ENCODE measurements around the gene GRIK5. TPM values are rescaled to one million over a fixed set of nuclear protein-coding genes. Genes with fewer than 3 reads are reported as not detected.

Gene GRIK5
- 0.60 and 0.92 TPM in 2 replicates for total RNA-seq
- 0.34 and 0.50 TPM in 2 replicates for polyA plus RNA-seq

GRCh38 chr19:42069619-42070351, at the start of gene GRIK5:
Gene GRIK5, minus strand, starts transcription at chr19:42070206. Its CDS starts 4,436 bp downstream, at chr19:42065770.
- whole genome bisulfite sequencing (ENCODE audit: low lambda C conversion rate, missing lambda C conversion rate), result 18% methylated on average over 10 of the region's 29 CpGs

GRCh38 chr19:42117076-42117475, 47.1 kb upstream of the GRIK5 start:
- no peak overlapping the region for H2AFZ ChIP-seq
- H3K27me3 ChIP-seq, result no peaks in the 10 kb centered on the region
- H3K4me3 ChIP-seq, result no peak overlapping the region
- no peaks in the 10 kb centered on the region for H3K9me3 ChIP-seq (ENCODE audit: low read depth)
- no peak overlapping the region for H3K27ac ChIP-seq
- H4K20me1 ChIP-seq (ENCODE audit: insufficient read depth, poor library complexity, severe bottlenecking), result no peaks in the 10 kb centered on the region
- TF ChIP-seq CTCF (IDR thresholded peaks at IDR 0.05; ENCODE audit: poor library complexity), result no peak
- no peak for TF ChIP-seq EZH2 (IDR thresholded peaks at IDR 0.05; ENCODE audit: borderline replicate concordance)
- TF ChIP-seq EZH2phosphoT487 (IDR thresholded peaks at IDR 0.05; ENCODE audit: low read depth, severe bottlenecking, unreplicated experiment), result no peak
- DNase-seq (ENCODE audit: low spot score), result no peak
- 94% methylated on average over 4 of the region's 6 CpGs for WGBS (ENCODE audit: low lambda C conversion rate, missing lambda C conversion rate)
- no peaks in the 10 kb centered on the region for H3K9me2 ChIP-seq (replicated peaks; ENCODE audit: insufficient read depth)
- no peaks in the 10 kb centered on the region for H3K36me3 ChIP-seq (replicated peaks; ENCODE audit: insufficient read depth, low read depth)
- peaks cover 6% of the 10 kb centered on the region for H3K4me1 ChIP-seq (ENCODE audit: insufficient read depth)
- H3K79me2 ChIP-seq, result no peaks in the 10 kb centered on the region
- no peak overlapping the region for H3K4me2 ChIP-seq

More at GRCh38 chr19:42069619-42070351, at the start of gene GRIK5:
- H3K4me3 ChIP-seq, result no peak within 1 kb of the TSS
- no peaks in the 10 kb centered on the region for H3K36me3 ChIP-seq (replicated peaks; ENCODE audit: insufficient read depth, low read depth)
- TF ChIP-seq EZH2 (IDR thresholded peaks at IDR 0.05; ENCODE audit: borderline replicate concordance), result no peak
- TF ChIP-seq EZH2phosphoT487 (IDR thresholded peaks at IDR 0.05; ENCODE audit: low read depth, severe bottlenecking, unreplicated experiment), result no peak
- TF ChIP-seq CTCF (IDR thresholded peaks at IDR 0.05; ENCODE audit: poor library complexity), result no peak
- H3K9me3 ChIP-seq (ENCODE audit: low read depth), result no peaks in the 10 kb centered on the region
- no peaks in the 10 kb centered on the region for H4K20me1 ChIP-seq (ENCODE audit: insufficient read depth, poor library complexity, severe bottlenecking)
- H3K79me2 ChIP-seq, result peaks cover 2% of the 10 kb centered on the region
- peaks cover under 1% of the 10 kb centered on the region for H3K4me1 ChIP-seq (ENCODE audit: insufficient read depth)
- no peak within 1 kb of the TSS for H3K27ac ChIP-seq
- peak; percentile 35 for DNase-seq (ENCODE audit: low spot score)
- H3K27me3 ChIP-seq, result peaks cover 46% of the 10 kb centered on the region
- no peak within 1 kb of the TSS for H2AFZ ChIP-seq
- H3K9me2 ChIP-seq (replicated peaks; ENCODE audit: insufficient read depth), result no peaks in the 10 kb centered on the region
- H3K4me2 ChIP-seq, result peak within 1 kb of the TSS; percentile 68

GRCh38 chr19:42116308-42117075, 46.5 kb upstream of the GRIK5 start:
- no peak overlapping the region for H3K4me2 ChIP-seq
- H3K4me1 ChIP-seq (ENCODE audit: insufficient read depth), result peaks cover 6% of the 10 kb centered on the region
- WGBS (ENCODE audit: low lambda C conversion rate, missing lambda C conversion rate), result 98% methylated on average over 13 of the region's 20 CpGs
- no peak for TF ChIP-seq EZH2phosphoT487 (IDR thresholded peaks at IDR 0.05; ENCODE audit: low read depth, severe bottlenecking, unreplicated experiment)
- no peak for TF ChIP-seq EZH2 (IDR thresholded peaks at IDR 0.05; ENCODE audit: borderline replicate concordance)
- no peak for TF ChIP-seq CTCF (IDR thresholded peaks at IDR 0.05; ENCODE audit: poor library complexity)
- H2AFZ ChIP-seq, result no peak overlapping the region
- no peaks in the 10 kb centered on the region for H3K9me2 ChIP-seq (replicated peaks; ENCODE audit: insufficient read depth)
- no peaks in the 10 kb centered on the region for H4K20me1 ChIP-seq (ENCODE audit: insufficient read depth, poor library complexity, severe bottlenecking)
- H3K4me3 ChIP-seq, result no peak overlapping the region
- H3K79me2 ChIP-seq, result no peaks in the 10 kb centered on the region
- H3K27ac ChIP-seq, result no peak overlapping the region
- no peak for DNase-seq (ENCODE audit: low spot score)
- H3K9me3 ChIP-seq (ENCODE audit: low read depth), result no peaks in the 10 kb centered on the region
- H3K27me3 ChIP-seq, result no peaks in the 10 kb centered on the region
- H3K36me3 ChIP-seq (replicated peaks; ENCODE audit: insufficient read depth, low read depth), result no peaks in the 10 kb centered on the region
